Measurements from ENCODE around the gene COX4I2. TPM values are rescaled to one million over a fixed set of nuclear protein-coding genes. Genes with fewer than 3 reads are reported as not detected.
A peak's percentile ranks its signal among the peaks of the same experiment; 100 is the strongest.

Gene COX4I2
- total and polyA plus RNA-seq, 2 donors (not counting 1 experiment from before 2014, with no cell fraction given), result not detected

DNA sequence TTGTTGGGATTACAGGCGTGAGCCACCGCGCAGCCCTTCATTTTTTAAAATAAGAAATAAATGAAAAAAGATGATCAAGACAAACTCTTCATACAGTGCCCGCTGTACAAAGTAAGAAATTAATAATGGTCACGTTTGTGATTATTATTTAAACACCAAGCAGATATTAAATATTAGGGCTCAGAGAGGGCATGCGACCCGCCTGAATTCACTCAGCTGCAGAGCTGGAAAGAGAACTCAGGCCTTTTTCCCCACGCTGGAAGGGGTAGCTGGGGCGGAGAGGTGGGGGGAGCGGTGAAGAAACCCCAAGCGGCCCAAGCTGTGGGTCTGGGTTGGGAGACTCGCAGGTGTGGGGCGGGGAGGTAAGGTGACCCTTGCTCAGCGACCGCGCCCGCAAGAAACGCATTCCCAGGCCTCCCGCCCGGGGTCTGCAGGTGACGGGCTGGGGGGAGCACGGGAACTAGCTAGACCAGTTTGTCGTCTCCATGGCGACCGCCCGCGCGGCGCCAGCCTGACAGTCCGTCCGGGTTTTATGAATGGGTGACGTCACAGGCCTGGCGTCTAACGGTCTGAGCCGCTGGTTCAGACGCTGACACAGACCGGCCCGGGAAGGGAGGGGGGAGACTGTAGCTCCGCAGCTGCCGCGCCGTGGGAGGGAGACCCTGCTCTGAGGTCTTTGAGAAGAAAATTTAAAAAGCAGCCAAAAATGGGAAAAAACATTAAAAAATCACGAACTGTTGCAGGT is 33.7 kb upstream of the COX4I2 start:
- Histone ChIP-seq H3K4me1 (ENCODE audit: control insufficient read depth in 2 of 2, insufficient read depth in 2 of 2, low read length in 2 of 2) (peaks cover 24 to 26% of the 10 kb centered on the region in 2 donors), H3K4me2 (replicated peaks; ENCODE audit: low read depth, low read length, poor library complexity, severe bottlenecking) (peak overlapping the region; percentile 94), H3K9me3 (ENCODE audit: control extremely low read depth in 1 of 3, control insufficient read depth in 2 of 3, insufficient read depth in 1 of 3, low read length in 2 of 3) (peaks cover 0 to 4% (median 0%) of the 10 kb centered on the region in 3 donors), H3K9ac (ENCODE audit: low read length) (peak overlapping the region; percentile 78), H3K27me3 (replicated peaks in 1 of 4; ENCODE audit: control extremely low read depth in 1 of 4, control insufficient read depth in 3 of 4, insufficient read depth in 4 of 4, low read length in 3 of 4) (peaks cover 0 to 57% (median 35%) of the 10 kb centered on the region in 4 experiments), H2AFZ (ENCODE audit: insufficient read depth, low read depth, low read length, poor library complexity, severe bottlenecking) (peak overlapping the region; percentile 26), H3K36me3 (replicated peaks in 1 of 2; ENCODE audit: control extremely low read depth in 1 of 2, control insufficient read depth in 1 of 2, extremely low read depth in 1 of 2, insufficient read depth in 2 of 2, low read length in 1 of 2) (no peaks in the 10 kb centered on the region), H3K79me2 (ENCODE audit: control insufficient read depth, insufficient read depth, low read length) (no peaks in the 10 kb centered on the region), H4K20me1 (ENCODE audit: control insufficient read depth, insufficient read depth, low read length, poor library complexity, severe bottlenecking) (no peaks in the 10 kb centered on the region), H3K4me3 (ENCODE audit: control extremely low read depth in 1 of 5, extremely low read depth in 1 of 5, insufficient read depth in 1 of 5, low read depth in 2 of 5, low read length in 4 of 5) (peak overlapping the region; percentile 50 to 79 (median 66)), H3K27ac (ENCODE audit: low read length in 2 of 2) (no peak overlapping the region)
- DNase-seq, result peak; percentile 91
- intact Hi-C loops (cut with micrococcal nuclease), result loop anchor here (1.0 to 2.0 kb wide), 3 partner anchors 57 to 119 kb away; partner anchors contain the start of genes BCL2L1 and HM13
- ChIA-PET CTCF (interaction anchor here (1.3 to 4.8 kb wide), 9 partner anchors 9 to 120 kb away, joined by 5 to 55 read pairs (median 22); no protein-coding TSS in a partner anchor), POLR2A (interaction anchor here (0.5 to 1.8 kb wide), 4 partner anchors 9 to 80 kb away, joined by 3 to 11 read pairs (median 7); no protein-coding TSS in a partner anchor)
- 6% methylated on average over 38 of the region's 43 CpGs for WGBS (ENCODE audit: insufficient coverage)
- peak overlapping the region; percentile 96 for H3K4me3 Mint-ChIP-seq
- TF ChIP-seq, protein P1, sequence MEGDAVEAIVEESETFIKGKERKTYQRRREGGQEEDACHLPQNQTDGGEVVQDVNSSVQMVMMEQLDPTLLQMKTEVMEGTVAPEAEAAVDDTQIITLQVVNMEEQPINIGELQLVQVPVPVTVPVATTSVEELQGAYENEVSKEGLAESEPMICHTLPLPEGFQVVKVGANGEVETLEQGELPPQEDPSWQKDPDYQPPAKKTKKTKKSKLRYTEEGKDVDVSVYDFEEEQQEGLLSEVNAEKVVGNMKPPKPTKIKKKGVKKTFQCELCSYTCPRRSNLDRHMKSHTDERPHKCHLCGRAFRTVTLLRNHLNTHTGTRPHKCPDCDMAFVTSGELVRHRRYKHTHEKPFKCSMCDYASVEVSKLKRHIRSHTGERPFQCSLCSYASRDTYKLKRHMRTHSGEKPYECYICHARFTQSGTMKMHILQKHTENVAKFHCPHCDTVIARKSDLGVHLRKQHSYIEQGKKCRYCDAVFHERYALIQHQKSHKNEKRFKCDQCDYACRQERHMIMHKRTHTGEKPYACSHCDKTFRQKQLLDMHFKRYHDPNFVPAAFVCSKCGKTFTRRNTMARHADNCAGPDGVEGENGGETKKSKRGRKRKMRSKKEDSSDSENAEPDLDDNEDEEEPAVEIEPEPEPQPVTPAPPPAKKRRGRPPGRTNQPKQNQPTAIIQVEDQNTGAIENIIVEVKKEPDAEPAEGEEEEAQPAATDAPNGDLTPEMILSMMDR (IDR thresholded peaks at IDR 0.05), result no peak
- TF ChIP-seq EZH2 (IDR thresholded peaks at IDR 0.05; ENCODE audit: borderline replicate concordance, insufficient read depth, low read depth, low read length, poor library complexity, severe bottlenecking), result no peak
- peak; percentile 50 for ATAC-seq (ENCODE audit: low read depth)
- H3K27me3 Mint-ChIP-seq, result peaks cover 39% of the 10 kb centered on the region
- H3K4me1 Mint-ChIP-seq, result peaks cover 29% of the 10 kb centered on the region
- peak overlapping the region; percentile 74 for H3K27ac Mint-ChIP-seq
- no peaks in the 10 kb centered on the region for H3K9me3 Mint-ChIP-seq (ENCODE audit: insufficient read depth)
